Ovary (tissue), 3 donors: ENCODE measurements around the gene PER2.

Experiments used
- EP300 ChIP-seq: sonication (generic); formaldehyde crosslinking; IDR thresholded peaks from one replicate; pipeline ENCODE4 v1.6.1; 2017; ENCODE audit warnings: antibody characterized with exemption
- POLR2A ChIP-seq: fragments of 450-650 bp; IDR thresholded peaks from one replicate; pipeline ENCODE4 v1.6.1; 2017; ENCODE audit warnings: antibody characterized with exemption, mild to moderate bottlenecking, moderate library complexity
- TF ChIP-seq, protein P1 (sequence below), 3 donors: fragments of 450-650 bp in 2 of 3; fragments of 200-600 bp in 1 of 3; IDR thresholded peaks; one replicate each; pipeline versions ENCODE4 v1.5.1 to v1.8.0; 2016 to 2022; ENCODE audit warnings: antibody characterized with exemption in 3 of 3, mild to moderate bottlenecking in 1 of 3
- donor health status: DM: no; HTN: no; CAD: no.

DNA sequence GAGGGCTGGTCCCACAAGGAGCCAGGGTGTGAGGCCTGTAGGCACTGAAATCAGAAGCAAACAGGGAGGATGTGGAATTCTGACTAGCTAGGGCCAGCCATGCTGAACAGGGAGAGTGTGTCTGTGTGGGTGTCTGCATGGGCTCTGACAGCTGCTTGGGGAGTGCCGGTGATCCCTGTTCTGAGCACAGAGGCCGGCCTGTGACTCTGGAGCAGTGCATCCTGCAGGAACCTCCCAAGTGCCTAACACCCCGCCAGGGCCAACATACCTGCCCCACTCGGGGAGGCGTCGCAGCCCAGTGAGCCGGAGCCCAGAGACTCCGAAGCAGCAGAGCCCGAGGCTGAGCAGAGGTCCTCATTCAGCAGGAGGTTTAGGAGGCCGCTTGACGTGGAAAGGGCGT lies 37.1 kb downstream of the PER2 start:
- TF ChIP-seq, protein P1, sequence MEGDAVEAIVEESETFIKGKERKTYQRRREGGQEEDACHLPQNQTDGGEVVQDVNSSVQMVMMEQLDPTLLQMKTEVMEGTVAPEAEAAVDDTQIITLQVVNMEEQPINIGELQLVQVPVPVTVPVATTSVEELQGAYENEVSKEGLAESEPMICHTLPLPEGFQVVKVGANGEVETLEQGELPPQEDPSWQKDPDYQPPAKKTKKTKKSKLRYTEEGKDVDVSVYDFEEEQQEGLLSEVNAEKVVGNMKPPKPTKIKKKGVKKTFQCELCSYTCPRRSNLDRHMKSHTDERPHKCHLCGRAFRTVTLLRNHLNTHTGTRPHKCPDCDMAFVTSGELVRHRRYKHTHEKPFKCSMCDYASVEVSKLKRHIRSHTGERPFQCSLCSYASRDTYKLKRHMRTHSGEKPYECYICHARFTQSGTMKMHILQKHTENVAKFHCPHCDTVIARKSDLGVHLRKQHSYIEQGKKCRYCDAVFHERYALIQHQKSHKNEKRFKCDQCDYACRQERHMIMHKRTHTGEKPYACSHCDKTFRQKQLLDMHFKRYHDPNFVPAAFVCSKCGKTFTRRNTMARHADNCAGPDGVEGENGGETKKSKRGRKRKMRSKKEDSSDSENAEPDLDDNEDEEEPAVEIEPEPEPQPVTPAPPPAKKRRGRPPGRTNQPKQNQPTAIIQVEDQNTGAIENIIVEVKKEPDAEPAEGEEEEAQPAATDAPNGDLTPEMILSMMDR (IDR thresholded peaks at IDR 0.05): no peak
- TF ChIP-seq EP300: no peak
- TF ChIP-seq POLR2A: no peak
